ENCODE data around the gene ZNF638. TPM values are rescaled to one million over a fixed set of nuclear protein-coding genes. Genes with fewer than 3 reads are reported as not detected.
A peak's percentile ranks its signal among the peaks of the same experiment; 100 is the strongest.

ZNF638 gene
- total and polyA plus RNA-seq, 4 donors: 24.8 to 151 (median 56.1) TPM

- Histone ChIP-seq H3K4me1 (ENCODE audit: control insufficient read depth in 4 of 4, insufficient read depth in 4 of 4, low read length in 3 of 4) (peaks cover 1 to 19% (median 12%) of the 10 kb centered on the region in 4 donors), H3K36me3 (ENCODE audit: control insufficient read depth in 4 of 4, insufficient read depth in 3 of 4, low read depth in 1 of 4, low read length in 3 of 4) (peaks cover 3 to 52% (median 41%) of the 10 kb centered on the region in 4 donors), H3K9me3 (ENCODE audit: control insufficient read depth in 4 of 4, low read length in 3 of 4) (no peaks in the 10 kb centered on the region), H3K27ac (ENCODE audit: low read depth in 1 of 2, low read length in 2 of 2) (no peak overlapping the region), H3K9ac (ENCODE audit: low read depth in 1 of 2, low read length in 2 of 2) (no peak overlapping the region), H3K27me3 (ENCODE audit: control insufficient read depth in 4 of 4, insufficient read depth in 4 of 4, low read length in 3 of 4) (no peaks in the 10 kb centered on the region), H3K4me3 (ENCODE audit: low read depth in 1 of 3, low read length in 3 of 3) (no peak overlapping the region)
- TF ChIP-seq FOXA1 (IDR thresholded peaks at IDR 0.05) (no peak), HNF4G (IDR thresholded peaks at IDR 0.05) (no peak)
- no peak for DNase-seq (ENCODE audit: low spot score)
- 96% methylated on average over 6 of the region's 6 CpGs for WGBS
Observed at GRCh38 chr2:71358931-71359671, 27.5 kb downstream of the ZNF638 start.

GRCh38 chr2:71360434-71360975 lies 28.9 kb downstream of the ZNF638 start:
- no peaks in the 10 kb centered on the region for H3K9me3 ChIP-seq (ENCODE audit: control insufficient read depth in 4 of 4, low read length in 3 of 4)
- no peak for DNase-seq (ENCODE audit: low spot score)
- 37% methylated on average over 3 of the region's 3 CpGs for WGBS
- H3K4me1 ChIP-seq (ENCODE audit: control insufficient read depth in 4 of 4, insufficient read depth in 4 of 4, low read length in 3 of 4): peaks cover 1 to 19% (median 12%) of the 10 kb centered on the region in 4 donors
- H3K9ac ChIP-seq (ENCODE audit: low read depth in 1 of 2, low read length in 2 of 2): no peak overlapping the region
- no peaks in the 10 kb centered on the region for H3K27me3 ChIP-seq (ENCODE audit: control insufficient read depth in 4 of 4, insufficient read depth in 4 of 4, low read length in 3 of 4)
- TF ChIP-seq JUND (IDR thresholded peaks at IDR 0.05): peak in 1 of 2 donors; percentile 28
- TF ChIP-seq HNF4G (IDR thresholded peaks at IDR 0.05): no peak
- no peak for TF ChIP-seq NR2F2 (IDR thresholded peaks at IDR 0.05)
- no peak for TF ChIP-seq GABPA (IDR thresholded peaks at IDR 0.05 in 1 of 2, conservative IDR thresholded peaks at IDR 0.05 in 1 of 2)
- TF ChIP-seq CTCF (IDR thresholded peaks at IDR 0.05; ENCODE audit: low read depth, low read length, missing input control): no peak
- no peak for TF ChIP-seq RAD21 (IDR thresholded peaks at IDR 0.05)
- TF ChIP-seq RXRA (IDR thresholded peaks at IDR 0.05): peak in 1 of 2 donors; percentile 34
- peak in 1 of 2 donors; percentile 14 for TF ChIP-seq HNF4A (conservative IDR thresholded peaks at IDR 0.05)
- no peak for TF ChIP-seq ZBTB33 (IDR thresholded peaks at IDR 0.05)
- TF ChIP-seq YY1 (IDR thresholded peaks at IDR 0.05): no peak
- TF ChIP-seq ATF3 (IDR thresholded peaks at IDR 0.05): no peak
- H3K27ac ChIP-seq (ENCODE audit: low read depth in 1 of 2, low read length in 2 of 2): no peak overlapping the region
- H3K4me3 ChIP-seq (ENCODE audit: low read depth in 1 of 3, low read length in 3 of 3): no peak overlapping the region
- peaks cover 3 to 66% (median 51%) of the 10 kb centered on the region in 4 donors for H3K36me3 ChIP-seq (ENCODE audit: control insufficient read depth in 4 of 4, insufficient read depth in 3 of 4, low read depth in 1 of 4, low read length in 3 of 4)

GRCh38 chr2:71361631-71362030 lies 30.0 kb downstream of the ZNF638 start:
- no peak for DNase-seq (ENCODE audit: low spot score)
- Histone ChIP-seq H3K27ac (ENCODE audit: low read depth in 1 of 2, low read length in 2 of 2) (no peak overlapping the region), H3K4me1 (ENCODE audit: control insufficient read depth in 4 of 4, insufficient read depth in 4 of 4, low read length in 3 of 4) (peaks cover 1 to 19% (median 12%) of the 10 kb centered on the region in 4 donors), H3K9me3 (ENCODE audit: control insufficient read depth in 4 of 4, low read length in 3 of 4) (no peaks in the 10 kb centered on the region), H3K27me3 (ENCODE audit: control insufficient read depth in 4 of 4, insufficient read depth in 4 of 4, low read length in 3 of 4) (no peaks in the 10 kb centered on the region), H3K9ac (ENCODE audit: low read depth in 1 of 2, low read length in 2 of 2) (no peak overlapping the region), H3K36me3 (ENCODE audit: control insufficient read depth in 4 of 4, insufficient read depth in 3 of 4, low read depth in 1 of 4, low read length in 3 of 4) (peaks cover 7 to 67% (median 51%) of the 10 kb centered on the region in 4 donors), H3K4me3 (ENCODE audit: low read depth in 1 of 3, low read length in 3 of 3) (no peak overlapping the region)
- 73% methylated on average over 3 of the region's 3 CpGs for WGBS
- TF ChIP-seq RAD21 (IDR thresholded peaks at IDR 0.05) (no peak), SP1 (IDR thresholded peaks at IDR 0.05) (no peak), REST (IDR thresholded peaks at IDR 0.05) (no peak), ZBTB33 (IDR thresholded peaks at IDR 0.05) (no peak), HNF4G (IDR thresholded peaks at IDR 0.05) (no peak), HNF4A (conservative IDR thresholded peaks at IDR 0.05) (no peak), NR2F2 (IDR thresholded peaks at IDR 0.05) (no peak), GABPA (IDR thresholded peaks at IDR 0.05 in 1 of 2, conservative IDR thresholded peaks at IDR 0.05 in 1 of 2) (no peak), MAX (IDR thresholded peaks at IDR 0.05) (no peak), ATF3 (IDR thresholded peaks at IDR 0.05) (no peak)
